T-helper 9 cell (primary cell): ENCODE measurements around the gene ABRAXAS1.

Experiments used
- DNase-seq: peaks from one replicate; pipeline ENCODE4 v3.0.0-alpha.2; 2020

Gene ABRAXAS1

DNA sequence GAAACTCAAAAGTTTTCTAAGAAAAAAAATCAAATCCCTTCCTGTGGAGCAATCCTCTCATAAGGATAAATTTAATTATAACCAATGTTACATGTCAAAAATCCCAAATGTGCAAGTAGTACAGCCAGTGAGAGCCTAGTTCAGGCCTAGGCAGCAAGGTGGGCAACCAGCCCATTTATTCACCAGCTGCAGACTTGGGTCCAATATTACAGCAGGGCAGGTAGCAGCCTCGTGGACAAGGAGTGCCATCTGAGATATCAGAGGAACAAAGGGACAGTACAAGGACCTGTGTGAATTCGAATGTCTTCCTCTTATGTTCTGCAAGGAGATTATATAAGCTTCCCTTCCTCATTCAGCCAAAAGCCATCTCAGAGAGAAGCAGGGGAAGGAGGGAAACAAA lies 35.9 kb downstream of the ABRAXAS1 start:
- no peak for DNase-seq

DNA sequence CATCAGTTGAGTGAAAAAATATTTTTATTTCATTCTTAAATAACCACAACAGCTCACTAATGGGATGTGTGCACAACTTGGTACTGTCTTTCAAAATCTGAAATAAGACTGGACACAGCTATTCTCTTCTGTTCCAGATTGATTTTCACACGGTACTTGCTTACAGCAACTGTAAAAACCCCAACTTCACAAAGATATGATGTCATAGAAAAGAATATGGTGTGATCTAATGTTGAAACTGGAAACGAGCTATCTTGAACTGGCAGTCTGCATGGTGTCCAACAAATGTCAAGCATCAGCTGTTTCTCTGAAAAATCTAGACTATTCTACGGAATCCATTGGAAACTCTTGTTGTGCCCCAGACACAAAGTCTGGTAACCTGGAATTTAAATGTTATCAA lies 44.0 kb downstream of the ABRAXAS1 start:
- no peak for DNase-seq

DNA sequence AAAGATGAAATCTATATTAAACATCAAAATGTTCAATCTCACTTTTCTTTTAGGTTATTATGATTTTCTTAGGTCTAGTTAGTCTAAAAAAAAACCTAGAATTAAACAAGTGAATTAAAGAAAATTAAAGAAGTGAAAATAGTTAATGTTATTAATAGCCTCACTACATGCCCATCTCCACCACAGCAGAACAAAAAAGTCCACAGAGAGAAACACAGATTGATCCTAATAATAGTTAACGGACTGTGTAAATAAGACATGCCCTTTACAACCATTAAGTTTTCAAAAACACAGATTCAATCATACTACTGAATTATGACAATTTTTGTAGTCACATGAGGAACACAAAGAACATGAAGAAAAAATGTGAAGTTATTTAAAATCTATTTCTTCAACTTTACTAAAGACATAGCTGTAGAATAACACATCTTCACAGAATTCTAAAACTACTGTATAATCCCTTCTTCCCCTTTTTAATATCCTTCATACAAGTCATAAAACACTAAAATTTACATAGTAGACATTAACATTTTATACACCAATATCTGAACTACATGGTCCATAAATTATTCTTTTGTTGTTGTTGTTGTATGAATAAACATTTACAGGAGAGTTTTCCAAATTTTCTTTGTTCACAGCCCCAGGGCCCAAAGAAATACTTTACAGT lies 44.6 kb downstream of the ABRAXAS1 start:
- DNase-seq, result no peak

DNA sequence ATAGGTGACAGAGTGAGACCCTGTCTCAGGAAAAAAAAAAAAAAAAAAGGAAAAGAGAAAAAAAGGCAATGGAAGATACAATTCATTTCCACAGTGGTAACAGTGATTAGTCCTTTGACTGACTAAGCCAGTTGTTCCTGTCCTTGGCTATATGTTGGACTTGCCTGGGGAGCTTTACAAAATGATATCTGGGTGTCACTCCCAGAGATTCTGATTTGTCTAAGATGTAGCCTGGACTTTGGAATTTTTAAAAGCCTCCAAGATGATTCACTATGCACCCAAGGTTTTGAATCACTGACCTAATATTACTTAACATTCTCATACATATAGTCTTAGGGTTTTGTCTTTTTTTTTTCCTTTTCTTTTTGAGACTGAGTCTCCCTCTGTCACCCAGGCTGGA lies 46.2 kb downstream of the ABRAXAS1 start:
- no peak for DNase-seq

DNA sequence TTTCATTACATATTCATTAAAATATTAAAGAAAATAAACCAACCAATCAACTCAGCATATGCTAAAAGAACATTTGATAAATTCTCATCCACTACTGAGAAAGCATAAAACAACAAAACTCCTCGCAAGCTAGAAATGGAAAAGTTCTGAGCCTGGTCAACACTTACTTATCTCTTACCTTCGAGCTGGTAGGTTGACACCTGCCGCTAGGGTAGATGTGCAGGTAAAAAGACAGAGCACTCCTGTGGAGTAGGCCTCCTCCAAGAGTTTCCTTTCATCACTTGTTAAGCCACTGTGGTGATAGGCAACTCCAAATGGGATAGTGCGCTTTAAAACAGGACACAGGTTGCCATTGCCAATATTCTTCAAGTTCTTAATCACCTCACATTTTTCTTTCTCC lies 48.2 kb downstream of the ABRAXAS1 start:
- no peak for DNase-seq

DNA sequence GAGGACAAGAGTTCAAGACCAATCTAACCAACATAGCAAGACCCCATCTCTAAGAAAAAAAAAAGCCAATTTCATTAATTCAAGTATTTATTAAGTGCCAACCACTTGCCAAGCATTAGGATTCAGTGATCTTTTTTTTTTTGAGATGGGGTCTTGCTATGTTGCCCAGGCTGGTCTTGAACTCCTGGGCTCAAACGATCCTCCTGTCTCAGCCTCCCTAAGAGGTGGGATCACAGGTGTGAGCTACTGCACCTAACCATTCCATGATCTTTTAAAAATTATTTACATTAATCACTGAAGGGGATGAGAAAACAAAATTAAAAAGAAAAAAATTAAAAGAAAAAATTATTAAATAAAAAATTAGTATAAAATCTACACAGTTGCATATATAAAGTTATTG lies 53.7 kb downstream of the ABRAXAS1 start:
- no peak for DNase-seq

DNA sequence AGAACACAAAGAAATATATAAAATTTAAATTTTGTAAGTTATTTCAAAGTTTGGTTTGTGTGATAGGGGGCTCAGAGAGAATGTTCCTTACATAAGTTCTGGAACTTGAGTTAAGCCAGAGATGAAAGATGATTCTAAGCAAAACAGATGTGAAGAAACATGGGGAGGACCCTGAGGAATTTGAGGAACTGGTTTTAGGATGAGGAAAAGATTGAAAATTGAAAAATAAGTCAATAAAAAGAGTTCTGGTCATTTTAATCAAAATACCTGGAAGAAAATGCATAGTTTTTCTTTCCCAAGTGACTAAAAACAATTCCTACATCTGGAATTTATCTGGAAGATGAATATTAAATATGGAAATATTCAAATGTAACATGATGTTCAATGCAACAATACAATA lies 66.7 kb downstream of the ABRAXAS1 start:
- DNase-seq, result no peak

DNA sequence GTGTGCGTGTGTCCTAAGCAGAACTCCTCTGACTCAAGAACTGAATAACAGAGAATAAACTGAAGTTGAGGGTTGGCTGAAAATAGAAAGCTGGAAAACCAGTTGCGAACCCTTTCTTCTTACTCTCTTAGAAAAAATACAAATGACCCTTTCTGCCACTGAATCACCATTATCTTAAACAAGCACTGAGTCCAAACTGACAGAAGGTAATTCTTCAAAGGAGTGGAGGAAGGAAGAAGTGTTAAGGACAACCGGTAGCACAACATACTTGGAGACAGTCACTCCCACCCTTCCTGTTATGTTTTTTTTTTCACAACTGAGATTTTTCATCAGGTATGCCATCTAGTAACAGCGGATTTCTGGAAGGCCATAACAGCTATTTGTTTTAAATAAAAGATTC lies 67.3 kb downstream of the ABRAXAS1 start:
- no peak for DNase-seq

DNA sequence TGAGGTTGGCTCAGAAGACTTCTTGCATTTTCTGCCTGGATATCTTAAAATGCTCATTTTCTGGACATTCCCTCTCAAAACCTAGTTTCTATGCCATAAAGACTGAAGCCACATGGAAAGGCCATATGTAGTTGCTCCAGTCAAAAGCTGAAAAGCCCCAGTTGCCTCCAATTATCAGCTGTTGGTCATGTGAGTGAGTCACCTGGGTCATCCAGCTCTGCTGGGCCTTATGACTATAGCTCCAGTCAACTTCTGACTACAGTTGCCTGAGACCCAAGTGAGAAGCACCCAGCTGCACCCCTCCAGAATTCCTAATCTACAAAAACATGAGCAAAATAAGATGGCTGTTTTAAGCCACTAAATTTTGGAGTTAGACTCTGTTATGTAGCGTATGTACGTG lies 71.2 kb downstream of the ABRAXAS1 start:
- no peak for DNase-seq
